OCI-LY7 (cell line): ENCODE measurements around the gene PNMA8C.

ENCODE experiments used
- CTCF ChIP-seq: fragments of 200-600 bp; sonication (generic); conservative IDR thresholded peaks from 2 replicates; pipeline ENCODE4 v1.5.1; 2014; ENCODE audit warnings: mild to moderate bottlenecking, antibody characterized with exemption, low read length, moderate library complexity, mixed read lengths
- EZH2phosphoT487 ChIP-seq: fragments of 200-600 bp; sonication (generic); IDR thresholded peaks from 2 replicates; pipeline ENCODE4 v1.6.1; 2018; ENCODE audit warnings: low read depth, borderline replicate concordance, mild to moderate bottlenecking, mixed run types, antibody characterized with exemption, low read length, moderate library complexity, mixed read lengths

GRCh38 chr19:46460981-46461380 is 32.2 kb upstream of the PNMA8C start:
- TF ChIP-seq CTCF (no peak), EZH2phosphoT487 (no peak)
